ENCODE data around the gene TWF2. TPM values are rescaled to one million over a fixed set of nuclear protein-coding genes. Genes with fewer than 3 reads are reported as not detected.

Gene TWF2
- total RNA-seq, 1 experiment from 2014 or later: 44.8 TPM

DNA sequence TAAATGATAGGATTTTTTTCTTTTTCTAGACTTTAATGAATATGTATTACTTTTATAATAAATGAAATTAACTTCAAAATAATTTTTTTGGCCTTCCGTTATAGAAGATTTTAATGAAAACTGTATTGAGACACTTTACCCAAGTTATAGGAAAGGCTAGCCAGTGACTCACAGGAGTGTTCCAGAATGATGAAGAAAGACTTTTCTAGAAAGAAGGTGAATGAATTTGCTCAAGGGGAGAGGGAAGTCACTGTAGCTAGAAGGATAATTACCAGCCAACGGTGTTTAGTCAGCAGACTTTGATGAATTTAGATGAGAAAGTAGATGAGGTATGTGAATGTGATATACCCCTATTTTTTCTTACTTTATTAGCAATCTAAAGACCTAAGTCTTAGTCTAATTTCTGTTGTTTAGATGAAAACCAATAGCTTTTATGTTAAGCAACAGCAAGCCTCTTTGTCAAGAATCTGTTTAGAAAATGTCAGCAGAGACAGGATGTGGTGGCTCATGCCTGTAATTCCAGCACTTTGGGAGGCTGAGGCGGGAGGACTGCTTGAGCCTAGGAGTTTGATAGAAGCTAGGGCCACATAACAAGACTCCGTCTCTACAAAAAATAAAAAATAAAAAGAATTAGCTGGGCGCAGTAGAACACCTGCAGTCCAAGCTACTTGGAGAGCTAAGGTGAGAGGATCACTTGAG lies 37.8 kb downstream of the TWF2 start:
- Histone ChIP-seq H4K91ac (ENCODE audit: insufficient read length, low read depth, low read length) (no peak overlapping the region), H3K14ac (ENCODE audit: insufficient read depth, low read length) (no peak overlapping the region), H3K27ac (ENCODE audit: insufficient read length, low read depth, low read length) (no peak overlapping the region), H3K4me1 (ENCODE audit: insufficient read depth, low read length) (no peaks in the 10 kb centered on the region), H2AK5ac (ENCODE audit: insufficient read length, low read length) (no peak overlapping the region), H2BK15ac (ENCODE audit: low read depth, low read length) (no peak overlapping the region), H3K27me3 (ENCODE audit: insufficient read depth, low read length) (no peaks in the 10 kb centered on the region), H3K18ac (ENCODE audit: insufficient read length, low read depth, low read length) (no peak overlapping the region), H2BK12ac (ENCODE audit: insufficient read length, low read depth, low read length) (no peak overlapping the region), H3T11ph (ENCODE audit: low read length) (no peak overlapping the region), H4K8ac (replicated peaks; ENCODE audit: insufficient read length, low read depth, low read length) (no peak overlapping the region), H2AFZ (ENCODE audit: low read length) (no peak overlapping the region), H2BK5ac (ENCODE audit: insufficient read length, low read length) (no peak overlapping the region), H3K79me2 (ENCODE audit: insufficient read depth, low read length) (no peaks in the 10 kb centered on the region), H2BK120ac (ENCODE audit: low read depth, low read length, poor library complexity, severe bottlenecking) (no peak overlapping the region), H3K79me1 (ENCODE audit: insufficient read depth, low read depth, low read length, poor library complexity, severe bottlenecking) (no peaks in the 10 kb centered on the region), H2BK20ac (ENCODE audit: low read depth, low read length, poor library complexity, severe bottlenecking) (no peak overlapping the region), H3K56ac (ENCODE audit: insufficient read length, low read depth, low read length) (no peak overlapping the region), H3K9ac (ENCODE audit: extremely low read depth, insufficient read length, low read length) (no peak overlapping the region), H3K4me2 (ENCODE audit: insufficient read depth, insufficient read length, low read length) (no peak overlapping the region), H4K5ac (ENCODE audit: insufficient read length, low read depth, low read length) (no peak overlapping the region), H4K20me1 (ENCODE audit: control insufficient read depth, insufficient read depth, insufficient read length) (no peaks in the 10 kb centered on the region), H3K4ac (ENCODE audit: low read depth, low read length) (no peak overlapping the region), H3K23me2 (ENCODE audit: insufficient read length, low read depth, low read length, poor library complexity, severe bottlenecking) (peaks cover 7% of the 10 kb centered on the region), H3K9me3 (ENCODE audit: control insufficient read depth, low read depth, low read length) (no peaks in the 10 kb centered on the region), H3K23ac (ENCODE audit: insufficient read length, low read depth, low read length) (no peak overlapping the region)
- DNase-seq: no peak
- Mint-ChIP-seq H3K36me3 (ENCODE audit: insufficient read depth in 1 of 3, low read depth in 3 of 3) (peaks cover 30 to 69% (median 63%) of the 10 kb centered on the region in 3 experiments; a peak in 6 of 7 replicates), H3K27ac (no peak overlapping the region), H3K27me3 (ENCODE audit: low read depth) (peaks cover 2% of the 10 kb centered on the region; the same call in 1 of the 2 replicates), H3K4me1 (peaks cover 16 to 17% of the 10 kb centered on the region in 2 experiments), H3K9me3 (no peaks in the 10 kb centered on the region), H3K4me3 (no peak overlapping the region)
- no CpG with 5 or more reads among the region's 5 CpGs for WGBS (ENCODE audit: extremely low coverage, insufficient read length, low lambda C conversion rate)
- TF ChIP-seq, protein P1, sequence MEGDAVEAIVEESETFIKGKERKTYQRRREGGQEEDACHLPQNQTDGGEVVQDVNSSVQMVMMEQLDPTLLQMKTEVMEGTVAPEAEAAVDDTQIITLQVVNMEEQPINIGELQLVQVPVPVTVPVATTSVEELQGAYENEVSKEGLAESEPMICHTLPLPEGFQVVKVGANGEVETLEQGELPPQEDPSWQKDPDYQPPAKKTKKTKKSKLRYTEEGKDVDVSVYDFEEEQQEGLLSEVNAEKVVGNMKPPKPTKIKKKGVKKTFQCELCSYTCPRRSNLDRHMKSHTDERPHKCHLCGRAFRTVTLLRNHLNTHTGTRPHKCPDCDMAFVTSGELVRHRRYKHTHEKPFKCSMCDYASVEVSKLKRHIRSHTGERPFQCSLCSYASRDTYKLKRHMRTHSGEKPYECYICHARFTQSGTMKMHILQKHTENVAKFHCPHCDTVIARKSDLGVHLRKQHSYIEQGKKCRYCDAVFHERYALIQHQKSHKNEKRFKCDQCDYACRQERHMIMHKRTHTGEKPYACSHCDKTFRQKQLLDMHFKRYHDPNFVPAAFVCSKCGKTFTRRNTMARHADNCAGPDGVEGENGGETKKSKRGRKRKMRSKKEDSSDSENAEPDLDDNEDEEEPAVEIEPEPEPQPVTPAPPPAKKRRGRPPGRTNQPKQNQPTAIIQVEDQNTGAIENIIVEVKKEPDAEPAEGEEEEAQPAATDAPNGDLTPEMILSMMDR (conservative IDR thresholded peaks at IDR 0.05): no peak
